Astrocyte of the cerebellum (primary cell): ENCODE measurements around the gene ASTN2.
A peak's percentile ranks its signal among the peaks of the same experiment; 100 is the strongest.

Source experiments
- DNase-seq: peaks from one replicate; pipeline ENCODE4 v3.0.0-alpha.2; 2011; ENCODE audit warnings: low read depth
- H3K4me3 ChIP-seq: 2 replicates; pipeline ENCODE4 v1.5.1; 2011; ENCODE audit warnings: mild to moderate bottlenecking, low read depth, low read length, moderate library complexity
- in situ Hi-C: cut with HindIII; loops from 2 replicates; pipeline ENCODE4 v1.10.0; 2017; ENCODE audit warnings: low sequenced_read_pairs
- TF ChIP-seq, protein P1 (sequence below): IDR thresholded peaks from 2 replicates; pipeline ENCODE4 v1.5.1; 2012; ENCODE audit warnings: low read length, low read depth, moderate library complexity, mild to moderate bottlenecking; ENCODE audit errors: missing control alignments

ASTN2 gene

DNA sequence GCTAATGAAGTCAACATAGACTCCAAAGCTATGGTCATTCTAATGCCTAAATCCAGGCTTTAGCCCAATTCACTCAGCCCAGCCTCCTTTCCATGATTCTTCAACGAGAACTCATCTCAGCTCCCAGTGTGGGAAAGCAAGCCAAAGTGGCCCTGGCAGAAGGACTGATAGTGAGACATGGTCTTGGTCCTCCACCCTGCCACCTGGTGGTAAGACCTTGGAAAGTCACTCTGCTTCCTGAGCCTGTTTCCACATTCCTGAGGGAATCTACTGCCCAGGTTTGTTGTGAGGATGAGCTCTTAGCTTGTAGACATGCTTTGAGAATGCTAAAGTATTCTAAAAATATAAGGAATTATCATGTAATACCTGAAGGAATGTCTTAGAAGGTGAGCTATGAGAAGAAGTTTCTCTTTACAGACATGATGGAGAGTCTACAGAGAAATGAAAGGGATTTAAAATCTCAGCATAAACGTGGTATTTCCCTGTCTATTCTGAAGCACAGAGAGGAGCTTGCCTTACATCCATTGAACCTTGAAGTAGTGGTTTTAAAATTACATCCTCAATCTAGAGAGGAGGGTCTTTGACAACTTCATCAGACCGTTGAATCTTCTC, 554.2 kb downstream of the ASTN2 start:
- in situ Hi-C loops = no loop called here
- DNase-seq = peak; percentile 42
- TF ChIP-seq, protein P1, sequence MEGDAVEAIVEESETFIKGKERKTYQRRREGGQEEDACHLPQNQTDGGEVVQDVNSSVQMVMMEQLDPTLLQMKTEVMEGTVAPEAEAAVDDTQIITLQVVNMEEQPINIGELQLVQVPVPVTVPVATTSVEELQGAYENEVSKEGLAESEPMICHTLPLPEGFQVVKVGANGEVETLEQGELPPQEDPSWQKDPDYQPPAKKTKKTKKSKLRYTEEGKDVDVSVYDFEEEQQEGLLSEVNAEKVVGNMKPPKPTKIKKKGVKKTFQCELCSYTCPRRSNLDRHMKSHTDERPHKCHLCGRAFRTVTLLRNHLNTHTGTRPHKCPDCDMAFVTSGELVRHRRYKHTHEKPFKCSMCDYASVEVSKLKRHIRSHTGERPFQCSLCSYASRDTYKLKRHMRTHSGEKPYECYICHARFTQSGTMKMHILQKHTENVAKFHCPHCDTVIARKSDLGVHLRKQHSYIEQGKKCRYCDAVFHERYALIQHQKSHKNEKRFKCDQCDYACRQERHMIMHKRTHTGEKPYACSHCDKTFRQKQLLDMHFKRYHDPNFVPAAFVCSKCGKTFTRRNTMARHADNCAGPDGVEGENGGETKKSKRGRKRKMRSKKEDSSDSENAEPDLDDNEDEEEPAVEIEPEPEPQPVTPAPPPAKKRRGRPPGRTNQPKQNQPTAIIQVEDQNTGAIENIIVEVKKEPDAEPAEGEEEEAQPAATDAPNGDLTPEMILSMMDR = peak; percentile 79
- H3K4me3 ChIP-seq = no peak overlapping the region

DNA sequence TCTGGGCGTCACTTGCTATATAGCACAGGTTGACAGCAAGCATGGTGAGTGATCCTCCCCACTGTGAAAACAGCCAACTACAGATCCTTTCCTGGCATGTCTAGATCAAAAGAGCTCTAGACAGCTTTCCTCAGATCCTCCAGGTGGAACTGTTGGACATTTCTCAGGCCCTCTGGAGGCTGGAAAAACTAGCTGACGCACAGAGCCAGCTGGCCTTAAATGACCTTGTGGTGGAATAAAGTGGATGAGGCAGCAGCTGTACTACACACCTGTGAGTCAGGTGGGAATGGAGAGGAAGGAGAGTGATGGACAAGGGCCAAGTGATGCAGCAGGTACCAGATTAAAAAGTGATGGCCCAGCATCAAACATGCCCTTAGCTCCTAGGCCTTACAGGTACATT, 555.1 kb downstream of the ASTN2 start:
- TF ChIP-seq, protein P1 = no peak
- DNase-seq = no peak
- in situ Hi-C loops = no loop called here
- H3K4me3 ChIP-seq = no peak overlapping the region

DNA sequence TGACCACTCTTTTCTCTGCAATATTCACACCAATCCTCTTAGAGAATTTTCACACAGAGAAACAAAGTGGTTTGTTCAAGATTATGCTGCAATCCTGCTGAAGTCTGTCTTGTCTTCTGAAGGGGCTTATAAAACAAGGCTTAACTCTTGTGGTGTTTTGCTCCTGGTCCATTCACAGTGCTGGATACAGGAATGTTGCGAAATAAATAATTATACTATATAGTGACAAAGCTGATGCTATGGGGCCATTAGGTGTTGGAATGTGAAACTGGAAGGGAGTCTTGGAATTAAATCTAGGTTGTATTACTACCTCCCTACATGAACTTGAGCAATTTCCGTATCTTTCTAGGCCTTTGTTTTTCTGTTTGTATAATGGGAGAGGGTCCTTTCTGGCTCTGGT, 557.5 kb downstream of the ASTN2 start:
- in situ Hi-C loops = no loop called here
- no peak for DNase-seq
- H3K4me3 ChIP-seq = no peak overlapping the region
- TF ChIP-seq, protein P1 = no peak

DNA sequence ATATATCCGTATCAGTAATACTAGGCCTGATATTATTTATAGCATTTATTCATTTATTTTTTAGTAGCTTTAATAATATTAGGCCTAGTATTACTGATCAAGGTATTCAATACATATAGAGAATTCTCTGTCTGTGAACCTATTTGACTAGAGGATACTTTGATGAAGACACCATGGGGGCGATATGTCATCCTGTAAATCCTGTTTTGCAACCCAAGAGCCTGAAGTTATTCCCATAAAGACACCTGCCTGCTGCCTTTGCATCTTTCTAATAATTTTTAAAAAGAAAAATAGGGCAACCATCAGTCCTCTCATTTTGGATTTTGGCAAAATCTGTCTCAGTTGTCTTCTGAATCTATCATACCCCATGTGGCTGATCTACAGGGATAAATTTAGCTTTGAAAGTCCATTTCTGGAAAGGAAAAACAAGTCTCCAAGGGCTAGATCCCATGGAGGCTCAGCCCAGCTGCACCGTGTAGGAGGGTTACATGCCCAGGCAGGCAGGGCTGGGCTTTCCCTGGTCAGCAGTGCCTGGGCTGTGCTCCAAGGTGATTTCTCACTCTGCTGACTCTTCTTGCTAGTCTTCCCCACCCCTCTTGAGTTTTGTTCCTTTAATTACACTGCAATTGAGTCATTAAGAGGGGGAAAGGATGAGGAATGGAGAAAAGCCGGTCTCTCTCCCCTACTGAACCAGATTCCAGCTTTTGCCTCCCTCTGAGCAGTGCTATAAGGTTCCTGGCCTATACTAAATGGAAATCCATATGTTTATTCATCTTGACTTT, 558.8 kb downstream of the ASTN2 start:
- DNase-seq = no peak
- in situ Hi-C loops = no loop called here
- TF ChIP-seq, protein P1 = no peak
- H3K4me3 ChIP-seq = no peak overlapping the region

DNA sequence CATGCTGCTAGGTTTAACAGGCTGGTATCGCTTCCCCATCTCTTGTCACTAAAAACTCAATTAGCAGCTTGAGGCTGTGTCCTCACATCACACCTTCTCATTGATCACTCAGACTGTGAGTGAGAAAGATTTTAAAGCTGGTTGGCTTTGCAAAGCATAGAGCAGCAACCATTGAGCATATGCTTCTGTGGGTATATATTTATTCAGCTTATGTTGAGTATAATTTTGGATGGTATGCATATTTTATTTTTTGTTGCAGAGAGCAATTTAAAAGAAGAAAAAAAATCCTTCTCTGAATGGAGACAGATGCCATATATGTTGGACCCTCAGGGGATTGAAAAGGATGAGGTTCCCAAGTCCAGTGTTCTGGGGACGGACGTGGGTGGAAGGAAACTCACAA, 565.1 kb downstream of the ASTN2 start:
- H3K4me3 ChIP-seq = no peak overlapping the region
- no peak for DNase-seq
- in situ Hi-C loops = no loop called here
- TF ChIP-seq, protein P1 = no peak

DNA sequence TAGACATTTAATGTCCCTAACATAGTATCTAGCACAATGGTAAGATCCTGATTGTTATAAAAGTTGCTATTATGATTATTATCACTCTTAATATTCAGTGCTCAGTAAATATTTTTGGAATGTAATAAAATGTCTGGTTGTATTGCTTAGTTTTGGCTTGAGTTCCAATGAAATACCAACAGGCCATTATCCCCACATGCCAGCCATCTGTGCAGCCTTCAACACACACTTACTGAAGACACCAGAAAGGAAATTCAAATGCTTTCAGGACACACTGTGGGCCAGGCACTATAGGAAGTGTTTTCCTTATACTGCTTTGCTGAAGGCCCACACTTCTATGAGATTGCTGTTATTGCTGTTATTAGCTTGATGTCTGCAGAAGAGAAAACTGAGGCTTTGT, 570.2 kb downstream of the ASTN2 start:
- in situ Hi-C loops = no loop called here
- TF ChIP-seq, protein P1 = no peak
- no peak overlapping the region for H3K4me3 ChIP-seq
- no peak for DNase-seq
